Measurements from ENCODE around the gene HSD11B2. TPM values are rescaled to one million over a fixed set of nuclear protein-coding genes. Genes with fewer than 3 reads are reported as not detected.

HSD11B2 gene
- total RNA-seq, 1 experiment from 2014 or later, result 9.7 TPM

DNA sequence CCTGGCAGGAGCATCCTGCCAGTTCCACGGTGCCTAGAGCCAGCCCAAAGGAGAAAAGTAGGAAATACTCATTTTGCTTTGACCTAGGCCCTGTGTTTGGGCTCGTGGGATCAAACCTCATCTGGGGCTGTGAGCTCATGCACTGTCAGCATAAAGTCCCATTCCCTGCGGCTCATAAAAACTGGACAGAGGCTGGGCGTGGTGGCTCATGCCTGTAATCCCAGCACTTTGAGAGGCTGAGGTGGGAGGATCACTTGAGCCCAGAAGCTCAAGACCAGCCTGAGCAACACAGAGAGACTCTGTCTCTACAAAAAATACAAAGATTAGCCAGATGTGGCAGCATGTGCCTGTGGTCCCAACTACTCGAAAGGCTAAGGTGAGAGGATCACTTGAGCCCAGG is 32.1 kb downstream of the HSD11B2 start:
- Histone ChIP-seq H3K27me3 (ENCODE audit: insufficient read depth, low read length) (no peaks in the 10 kb centered on the region), H3K36me3 (ENCODE audit: control insufficient read depth in 1 of 2, insufficient read depth in 2 of 2, low read length in 2 of 2) (no peaks in the 10 kb centered on the region), H3K9me2 (ENCODE audit: insufficient read depth) (no peaks in the 10 kb centered on the region), H4K20me1 (ENCODE audit: insufficient read depth) (no peaks in the 10 kb centered on the region), H3K4me1 (ENCODE audit: control insufficient read depth in 1 of 2, insufficient read depth in 2 of 2, low read length in 2 of 2) (peaks cover 6 to 19% of the 10 kb centered on the region in 2 experiments; a peak in 3 of 4 replicates), H3K79me2 (ENCODE audit: insufficient read depth, low read length) (peaks cover 10% of the 10 kb centered on the region; the same call in 1 of the 2 replicates), H3K9me3 (ENCODE audit: control insufficient read depth in 1 of 2, insufficient read depth in 1 of 2, low read depth in 1 of 2, low read length in 2 of 2) (no peaks in the 10 kb centered on the region), H3K4me2 (ENCODE audit: low read length) (no peak overlapping the region), H3K9ac (ENCODE audit: low read length) (no peak overlapping the region), H3K4me3 (replicated peaks in 1 of 2; ENCODE audit: low read depth in 1 of 2, low read length in 2 of 2) (no peak overlapping the region), H2AFZ (ENCODE audit: low read depth, low read length, poor library complexity, severe bottlenecking) (no peak overlapping the region), H3K27ac (ENCODE audit: low read depth, low read length) (no peak overlapping the region)
- no peak for ATAC-seq
- DNase-seq (ENCODE audit: low read depth, low spot score), result no peak
- ChIA-PET RAD21 (ENCODE audit: low non-redundant PET in 1 of 2, low total read pairs in 2 of 2, uncharacterized antibody in 2 of 2, unreplicated experiment in 2 of 2) (interaction anchor here in 1 of 2 experiments (1.2 kb wide), 1 partner anchor 17 kb away, joined by 5 read pairs; no protein-coding TSS in a partner anchor), CTCF (interaction anchor here (1.1 to 2.5 kb wide), 2 partner anchors 16 to 35 kb away, joined by 3 to 7 read pairs; no protein-coding TSS in a partner anchor), POLR2A (no interaction called here)
- intact Hi-C loops (cut with micrococcal nuclease), result no loop called here
- BruUV-seq (replicated peaks), result no TSS peak
- no peak for TF ChIP-seq ELF1 (IDR thresholded peaks at IDR 0.05; ENCODE audit: borderline replicate concordance, low read depth)
- TF ChIP-seq EZH2 (IDR thresholded peaks at IDR 0.05), result no peak
- TF ChIP-seq, protein P1, sequence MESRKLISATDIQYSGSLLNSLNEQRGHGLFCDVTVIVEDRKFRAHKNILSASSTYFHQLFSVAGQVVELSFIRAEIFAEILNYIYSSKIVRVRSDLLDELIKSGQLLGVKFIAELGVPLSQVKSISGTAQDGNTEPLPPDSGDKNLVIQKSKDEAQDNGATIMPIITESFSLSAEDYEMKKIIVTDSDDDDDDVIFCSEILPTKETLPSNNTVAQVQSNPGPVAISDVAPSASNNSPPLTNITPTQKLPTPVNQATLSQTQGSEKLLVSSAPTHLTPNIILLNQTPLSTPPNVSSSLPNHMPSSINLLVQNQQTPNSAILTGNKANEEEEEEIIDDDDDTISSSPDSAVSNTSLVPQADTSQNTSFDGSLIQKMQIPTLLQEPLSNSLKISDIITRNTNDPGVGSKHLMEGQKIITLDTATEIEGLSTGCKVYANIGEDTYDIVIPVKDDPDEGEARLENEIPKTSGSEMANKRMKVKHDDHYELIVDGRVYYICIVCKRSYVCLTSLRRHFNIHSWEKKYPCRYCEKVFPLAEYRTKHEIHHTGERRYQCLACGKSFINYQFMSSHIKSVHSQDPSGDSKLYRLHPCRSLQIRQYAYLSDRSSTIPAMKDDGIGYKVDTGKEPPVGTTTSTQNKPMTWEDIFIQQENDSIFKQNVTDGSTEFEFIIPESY (IDR thresholded peaks at IDR 0.05; ENCODE audit: extremely low read depth, insufficient replicate concordance, low read length), result no peak
- TF ChIP-seq FOSL1 (IDR thresholded peaks at IDR 0.05; ENCODE audit: low read depth), result no peak
- no peak for TF ChIP-seq ZNF274 (IDR thresholded peaks at IDR 0.05; ENCODE audit: low read depth, low read length)
- TF ChIP-seq SP1 (IDR thresholded peaks at IDR 0.05; ENCODE audit: low read depth), result no peak
- TF ChIP-seq, protein P2, sequence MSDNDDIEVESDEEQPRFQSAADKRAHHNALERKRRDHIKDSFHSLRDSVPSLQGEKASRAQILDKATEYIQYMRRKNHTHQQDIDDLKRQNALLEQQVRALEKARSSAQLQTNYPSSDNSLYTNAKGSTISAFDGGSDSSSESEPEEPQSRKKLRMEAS (IDR thresholded peaks at IDR 0.05), result no peak
- TF ChIP-seq TCF7L2 (IDR thresholded peaks at IDR 0.05; ENCODE audit: borderline replicate concordance, extremely low read depth, insufficient read depth, insufficient read length), result no peak
- TF ChIP-seq, protein P3, sequence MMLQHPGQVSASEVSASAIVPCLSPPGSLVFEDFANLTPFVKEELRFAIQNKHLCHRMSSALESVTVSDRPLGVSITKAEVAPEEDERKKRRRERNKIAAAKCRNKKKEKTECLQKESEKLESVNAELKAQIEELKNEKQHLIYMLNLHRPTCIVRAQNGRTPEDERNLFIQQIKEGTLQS (IDR thresholded peaks at IDR 0.05), result no peak
- no peak for TF ChIP-seq JUND (IDR thresholded peaks at IDR 0.05)
- TF ChIP-seq CEBPB (IDR thresholded peaks at IDR 0.05; ENCODE audit: low read depth), result no peak
- no peak for TF ChIP-seq POLR2AphosphoS5 (IDR thresholded peaks at IDR 0.05; ENCODE audit: low read depth, low read length)
- no peak for TF ChIP-seq EGR1 (IDR thresholded peaks at IDR 0.05; ENCODE audit: low read depth)
- TF ChIP-seq, protein P4, sequence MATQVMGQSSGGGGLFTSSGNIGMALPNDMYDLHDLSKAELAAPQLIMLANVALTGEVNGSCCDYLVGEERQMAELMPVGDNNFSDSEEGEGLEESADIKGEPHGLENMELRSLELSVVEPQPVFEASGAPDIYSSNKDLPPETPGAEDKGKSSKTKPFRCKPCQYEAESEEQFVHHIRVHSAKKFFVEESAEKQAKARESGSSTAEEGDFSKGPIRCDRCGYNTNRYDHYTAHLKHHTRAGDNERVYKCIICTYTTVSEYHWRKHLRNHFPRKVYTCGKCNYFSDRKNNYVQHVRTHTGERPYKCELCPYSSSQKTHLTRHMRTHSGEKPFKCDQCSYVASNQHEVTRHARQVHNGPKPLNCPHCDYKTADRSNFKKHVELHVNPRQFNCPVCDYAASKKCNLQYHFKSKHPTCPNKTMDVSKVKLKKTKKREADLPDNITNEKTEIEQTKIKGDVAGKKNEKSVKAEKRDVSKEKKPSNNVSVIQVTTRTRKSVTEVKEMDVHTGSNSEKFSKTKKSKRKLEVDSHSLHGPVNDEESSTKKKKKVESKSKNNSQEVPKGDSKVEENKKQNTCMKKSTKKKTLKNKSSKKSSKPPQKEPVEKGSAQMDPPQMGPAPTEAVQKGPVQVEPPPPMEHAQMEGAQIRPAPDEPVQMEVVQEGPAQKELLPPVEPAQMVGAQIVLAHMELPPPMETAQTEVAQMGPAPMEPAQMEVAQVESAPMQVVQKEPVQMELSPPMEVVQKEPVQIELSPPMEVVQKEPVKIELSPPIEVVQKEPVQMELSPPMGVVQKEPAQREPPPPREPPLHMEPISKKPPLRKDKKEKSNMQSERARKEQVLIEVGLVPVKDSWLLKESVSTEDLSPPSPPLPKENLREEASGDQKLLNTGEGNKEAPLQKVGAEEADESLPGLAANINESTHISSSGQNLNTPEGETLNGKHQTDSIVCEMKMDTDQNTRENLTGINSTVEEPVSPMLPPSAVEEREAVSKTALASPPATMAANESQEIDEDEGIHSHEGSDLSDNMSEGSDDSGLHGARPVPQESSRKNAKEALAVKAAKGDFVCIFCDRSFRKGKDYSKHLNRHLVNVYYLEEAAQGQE (IDR thresholded peaks at IDR 0.05; ENCODE audit: low read depth), result no peak
- TF ChIP-seq ZFX (IDR thresholded peaks at IDR 0.05), result no peak
- no peak for TF ChIP-seq POLR2A (IDR thresholded peaks at IDR 0.05; ENCODE audit: borderline replicate concordance, extremely low read depth, insufficient read depth, insufficient read length)
- TF ChIP-seq YY1 (IDR thresholded peaks at IDR 0.05; ENCODE audit: extremely low read depth, insufficient replicate concordance, low read depth, low read length), result no peak
- TF ChIP-seq, protein P5, sequence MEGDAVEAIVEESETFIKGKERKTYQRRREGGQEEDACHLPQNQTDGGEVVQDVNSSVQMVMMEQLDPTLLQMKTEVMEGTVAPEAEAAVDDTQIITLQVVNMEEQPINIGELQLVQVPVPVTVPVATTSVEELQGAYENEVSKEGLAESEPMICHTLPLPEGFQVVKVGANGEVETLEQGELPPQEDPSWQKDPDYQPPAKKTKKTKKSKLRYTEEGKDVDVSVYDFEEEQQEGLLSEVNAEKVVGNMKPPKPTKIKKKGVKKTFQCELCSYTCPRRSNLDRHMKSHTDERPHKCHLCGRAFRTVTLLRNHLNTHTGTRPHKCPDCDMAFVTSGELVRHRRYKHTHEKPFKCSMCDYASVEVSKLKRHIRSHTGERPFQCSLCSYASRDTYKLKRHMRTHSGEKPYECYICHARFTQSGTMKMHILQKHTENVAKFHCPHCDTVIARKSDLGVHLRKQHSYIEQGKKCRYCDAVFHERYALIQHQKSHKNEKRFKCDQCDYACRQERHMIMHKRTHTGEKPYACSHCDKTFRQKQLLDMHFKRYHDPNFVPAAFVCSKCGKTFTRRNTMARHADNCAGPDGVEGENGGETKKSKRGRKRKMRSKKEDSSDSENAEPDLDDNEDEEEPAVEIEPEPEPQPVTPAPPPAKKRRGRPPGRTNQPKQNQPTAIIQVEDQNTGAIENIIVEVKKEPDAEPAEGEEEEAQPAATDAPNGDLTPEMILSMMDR (IDR thresholded peaks at IDR 0.05 in 2 of 3, conservative IDR thresholded peaks at IDR 0.05 in 1 of 3; ENCODE audit: borderline replicate concordance in 1 of 3, insufficient read depth in 1 of 3, low read depth in 2 of 3, low read length in 2 of 3), result no peak
- TF ChIP-seq RAD21 (IDR thresholded peaks at IDR 0.05; ENCODE audit: low read depth), result no peak
- TF ChIP-seq SRF (IDR thresholded peaks at IDR 0.05; ENCODE audit: low read depth), result no peak

Data from HCT116 (cell line).